ENCODE data around the gene OR51E2. TPM values are rescaled to one million over a fixed set of nuclear protein-coding genes. Genes with fewer than 3 reads are reported as not detected.
A peak's percentile ranks its signal among the peaks of the same experiment; 100 is the strongest.

Gene OR51E2
- total RNA-seq, 2 donors from 2014 or later = not detected

DNA sequence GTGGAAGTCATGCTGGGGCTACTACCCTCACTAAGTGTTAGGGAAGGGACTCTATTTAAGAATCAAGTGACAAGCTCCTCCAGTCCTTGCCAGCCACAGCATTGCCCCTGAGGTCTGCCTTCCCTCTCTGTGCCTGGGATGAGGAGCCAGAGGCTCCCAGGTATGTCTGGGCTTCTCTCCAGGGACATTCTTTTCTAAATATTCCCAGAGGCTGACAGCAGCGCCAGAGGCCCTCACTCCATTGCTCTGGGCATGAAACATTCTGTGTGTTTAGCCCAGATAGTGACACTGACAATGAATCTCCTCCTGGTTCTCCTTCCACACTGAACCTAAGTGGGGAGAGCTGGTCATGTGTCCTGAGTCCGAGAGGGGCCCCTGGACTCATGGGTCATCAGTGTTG is 51.7 kb downstream of the OR51E2 start:
- DNase-seq (ENCODE audit: low spot score) = no peak
- H3K27ac Mint-ChIP-seq = no peak overlapping the region
- H3K4me1 Mint-ChIP-seq (ENCODE audit: low read depth in 2 of 2) = no peaks in the 10 kb centered on the region
- no peaks in the 10 kb centered on the region for H3K9me3 Mint-ChIP-seq
- no peak for ATAC-seq
- H3K36me3 Mint-ChIP-seq = no peaks in the 10 kb centered on the region
- peaks cover 24 to 50% of the 10 kb centered on the region in 2 donors for H3K27me3 Mint-ChIP-seq
- H3K4me3 Mint-ChIP-seq = no peak overlapping the region

DNA sequence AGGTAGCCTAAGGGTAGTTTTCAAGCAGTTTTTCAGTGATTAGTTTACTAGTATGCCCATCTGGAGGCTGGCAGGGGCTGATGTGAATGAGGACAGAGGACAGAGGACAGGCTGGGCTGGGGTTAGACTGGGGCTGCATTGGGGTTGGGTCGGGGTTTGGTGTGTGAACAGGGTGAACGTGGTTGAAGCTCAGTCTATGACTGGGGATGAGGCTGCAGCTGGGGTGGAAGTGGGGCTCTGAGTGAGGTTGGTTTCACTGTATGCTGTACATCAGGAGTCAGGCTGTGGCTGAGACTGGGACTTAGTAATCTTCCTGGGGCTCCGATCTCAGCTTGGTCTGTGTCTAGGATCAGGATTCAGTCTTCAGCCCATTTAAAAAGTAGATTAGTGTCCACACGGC is 53.4 kb downstream of the OR51E2 start:
- Mint-ChIP-seq H3K4me1 (ENCODE audit: low read depth in 2 of 2) (no peaks in the 10 kb centered on the region), H3K4me3 (no peak overlapping the region), H3K9me3 (no peaks in the 10 kb centered on the region), H3K36me3 (no peaks in the 10 kb centered on the region), H3K27ac (no peak overlapping the region), H3K27me3 (peaks cover 23 to 43% of the 10 kb centered on the region in 2 donors)
- DNase-seq (ENCODE audit: low spot score) (no peak), ATAC-seq (peak in 1 of 2 donors; percentile 53)

- peak in 1 of 2 donors; percentile 16 for ATAC-seq
- peaks cover 20 to 38% of the 10 kb centered on the region in 2 donors for H3K27me3 Mint-ChIP-seq
These were observed 54.0 kb downstream of the OR51E2 start, which contains the start of gene OR51E1 for GRCh38 chr11:4643682-4644081. OR51E1 (plus strand) TSS chr11:4643982; CDS start chr11:4652527, 8,545 bp downstream.

GRCh38 chr11:4643076-4643475 is 54.6 kb downstream of the OR51E2 start:
- H3K4me3 Mint-ChIP-seq = no peak overlapping the region
- H3K9me3 Mint-ChIP-seq = no peaks in the 10 kb centered on the region
- H3K36me3 Mint-ChIP-seq = no peaks in the 10 kb centered on the region
- no peak for DNase-seq (ENCODE audit: low spot score)
- no peak overlapping the region for H3K27ac Mint-ChIP-seq
- no peaks in the 10 kb centered on the region for H3K4me1 Mint-ChIP-seq (ENCODE audit: low read depth in 2 of 2)
- H3K27me3 Mint-ChIP-seq = peaks cover 20 to 38% of the 10 kb centered on the region in 2 donors
- no peak for ATAC-seq

More at GRCh38 chr11:4643682-4644081, 54.0 kb downstream of the OR51E2 start, which contains the start of gene OR51E1:
- Mint-ChIP-seq H3K4me1 (ENCODE audit: low read depth in 2 of 2) (no peaks in the 10 kb centered on the region), H3K9me3 (no peaks in the 10 kb centered on the region), H3K36me3 (no peaks in the 10 kb centered on the region), H3K27ac (no peak within 1 kb of the TSS), H3K4me3 (no peak within 1 kb of the TSS)
- no peak for DNase-seq (ENCODE audit: low spot score)

DNA sequence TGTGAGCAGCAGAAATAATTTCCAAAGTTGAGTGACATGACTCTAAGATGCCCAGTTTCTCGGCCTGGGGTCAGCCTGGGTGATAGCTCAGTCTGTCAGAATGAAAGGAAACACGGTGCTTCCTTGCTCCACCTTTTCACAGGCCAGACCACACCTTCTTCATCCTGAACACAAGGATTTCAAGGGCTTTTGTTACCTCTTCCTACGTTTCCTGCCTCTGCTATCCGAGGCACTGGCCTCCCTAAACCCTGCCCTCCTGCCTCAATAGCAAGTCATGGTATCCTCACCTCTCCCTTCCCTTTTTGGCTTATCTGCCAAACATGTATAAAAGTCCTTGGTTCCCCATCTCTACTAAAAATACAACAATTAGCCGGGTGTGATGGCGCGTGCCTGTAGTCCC is 55.6 kb downstream of the OR51E2 start:
- DNase-seq (ENCODE audit: low spot score) (no peak), ATAC-seq (no peak)
- no peak overlapping the region for H3K27ac Mint-ChIP-seq
- H3K27me3 Mint-ChIP-seq = peaks cover 20 to 38% of the 10 kb centered on the region in 2 donors
- no peaks in the 10 kb centered on the region for H3K36me3 Mint-ChIP-seq
- no peaks in the 10 kb centered on the region for H3K9me3 Mint-ChIP-seq
- no peaks in the 10 kb centered on the region for H3K4me1 Mint-ChIP-seq (ENCODE audit: low read depth in 2 of 2)
- no peak overlapping the region for H3K4me3 Mint-ChIP-seq

- Mint-ChIP-seq H3K9me3 (no peaks in the 10 kb centered on the region), H3K36me3 (no peaks in the 10 kb centered on the region), H3K27ac (no peak overlapping the region), H3K4me3 (no peak overlapping the region), H3K4me1 (ENCODE audit: low read depth in 2 of 2) (no peaks in the 10 kb centered on the region), H3K27me3 (peaks cover 20 to 38% of the 10 kb centered on the region in 2 donors)
- DNase-seq (ENCODE audit: low spot score) (no peak), ATAC-seq (no peak)
These were observed 56.2 kb downstream of the OR51E2 start for GRCh38 chr11:4641501-4641900.

DNA sequence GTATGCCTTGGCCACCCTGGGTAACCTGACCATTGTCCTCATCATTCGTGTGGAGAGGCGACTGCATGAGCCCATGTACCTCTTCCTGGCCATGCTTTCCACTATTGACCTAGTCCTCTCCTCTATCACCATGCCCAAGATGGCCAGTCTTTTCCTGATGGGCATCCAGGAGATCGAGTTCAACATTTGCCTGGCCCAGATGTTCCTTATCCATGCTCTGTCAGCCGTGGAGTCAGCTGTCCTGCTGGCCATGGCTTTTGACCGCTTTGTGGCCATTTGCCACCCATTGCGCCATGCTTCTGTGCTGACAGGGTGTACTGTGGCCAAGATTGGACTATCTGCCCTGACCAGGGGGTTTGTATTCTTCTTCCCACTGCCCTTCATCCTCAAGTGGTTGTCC is 57.7 kb downstream of the OR51E2 start:
- H3K4me3 Mint-ChIP-seq = no peak overlapping the region
- no peaks in the 10 kb centered on the region for H3K36me3 Mint-ChIP-seq
- H3K4me1 Mint-ChIP-seq (ENCODE audit: low read depth in 2 of 2) = no peaks in the 10 kb centered on the region
- DNase-seq (ENCODE audit: low spot score) = no peak
- H3K9me3 Mint-ChIP-seq = no peaks in the 10 kb centered on the region
- no peak overlapping the region for H3K27ac Mint-ChIP-seq
- H3K27me3 Mint-ChIP-seq = peaks cover 19 to 32% of the 10 kb centered on the region in 2 donors
- ATAC-seq = no peak

GRCh38 chr11:4637662-4638047 is 60.0 kb downstream of the OR51E2 start:
- no peak for ATAC-seq
- no peaks in the 10 kb centered on the region for H3K9me3 Mint-ChIP-seq
- no peak for DNase-seq (ENCODE audit: low spot score)
- H3K4me3 Mint-ChIP-seq = no peak overlapping the region
- no peak overlapping the region for H3K27ac Mint-ChIP-seq
- no peaks in the 10 kb centered on the region for H3K36me3 Mint-ChIP-seq
- peaks cover 12 to 16% of the 10 kb centered on the region in 2 donors for H3K27me3 Mint-ChIP-seq
- no peaks in the 10 kb centered on the region for H3K4me1 Mint-ChIP-seq (ENCODE audit: low read depth in 2 of 2)

DNA sequence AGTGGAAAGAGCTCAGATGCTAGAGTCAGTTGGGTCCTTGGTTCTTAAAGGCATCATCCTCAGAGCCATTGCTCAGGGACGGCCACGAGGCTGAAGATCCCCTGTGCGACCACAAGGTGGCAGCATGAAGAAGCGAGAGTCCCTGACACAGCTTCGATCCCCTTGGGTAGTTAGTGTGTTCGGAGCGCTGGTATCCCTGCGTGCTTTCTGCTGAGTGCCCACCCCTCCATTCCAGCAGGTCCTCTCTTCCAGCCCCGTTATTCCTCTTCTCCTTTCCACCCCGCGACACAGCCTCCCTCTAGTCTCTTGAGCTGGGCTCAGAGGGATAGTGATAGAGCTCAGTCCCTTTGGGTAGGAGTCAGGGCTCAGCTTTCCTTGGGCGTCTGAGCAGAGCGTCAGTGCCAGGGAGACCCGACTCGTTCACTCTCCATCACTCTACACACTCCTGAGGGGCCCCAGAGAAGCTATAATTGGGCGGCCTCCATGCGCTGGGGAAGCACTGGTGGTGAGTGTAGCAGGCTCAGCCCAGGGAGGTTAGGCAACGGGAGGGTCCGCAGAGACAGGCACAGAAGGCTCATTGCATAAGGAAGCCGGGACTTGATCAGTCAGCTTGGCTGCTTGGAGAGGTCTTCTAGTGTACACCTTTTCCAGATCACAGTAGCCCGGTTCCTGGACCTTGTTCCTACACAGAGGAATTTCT is 60.5 kb downstream of the OR51E2 start, which contains the start of gene OR51D1:
Gene OR51D1, plus strand, starts transcription at position 516 of the 700 bp plus-strand sequence. CDS start 2,314 bp downstream, outside the sequence.
- Mint-ChIP-seq H3K4me3 (no peak within 1 kb of the TSS), H3K4me1 (ENCODE audit: low read depth in 2 of 2) (no peaks in the 10 kb centered on the region), H3K36me3 (no peaks in the 10 kb centered on the region), H3K27me3 (peaks cover 13 to 18% of the 10 kb centered on the region in 2 donors), H3K9me3 (no peaks in the 10 kb centered on the region), H3K27ac (no peak within 1 kb of the TSS)
- DNase-seq (ENCODE audit: low spot score) = peak; percentile 80
- ATAC-seq = peak; percentile 80 to 87

- H3K4me1 Mint-ChIP-seq (ENCODE audit: low read depth in 2 of 2) = no peaks in the 10 kb centered on the region
- H3K27ac Mint-ChIP-seq = no peak overlapping the region
- DNase-seq (ENCODE audit: low spot score) (no peak), ATAC-seq (no peak)
- peaks cover 7 to 18% of the 10 kb centered on the region in 2 donors for H3K27me3 Mint-ChIP-seq
- no peaks in the 10 kb centered on the region for H3K9me3 Mint-ChIP-seq
- no peak overlapping the region for H3K4me3 Mint-ChIP-seq
- H3K36me3 Mint-ChIP-seq = no peaks in the 10 kb centered on the region
These were observed 61.5 kb downstream of the OR51E2 start for GRCh38 chr11:4636136-4636535.

Other genes with a start within 250 kb of the OR51E2 start
- not detected for gene OR52K2, start 248.6 kb downstream of the OR51E2 start, total RNA-seq
- gene OR52K1, start 215.2 kb downstream of the OR51E2 start, total RNA-seq = not detected
- gene OR52M1, start 152.7 kb downstream of the OR51E2 start, total RNA-seq = not detected
- gene OR52I2, start 116.1 kb downstream of the OR51E2 start, total RNA-seq = not detected
- not detected for gene OR52I1, start 103.8 kb downstream of the OR51E2 start, total RNA-seq
- 10 to 100 TPM; 12.6 to 15.3 TPM for gene TRIM68, start 89.6 kb downstream of the OR51E2 start, total RNA-seq
- not detected for gene OR51D1, start 60.4 kb downstream of the OR51E2 start, total RNA-seq
- gene OR51E1, start 53.9 kb downstream of the OR51E2 start, total RNA-seq = not detected
- not detected for gene MMP26, start 6.9 kb upstream of the OR51E2 start, total RNA-seq
- gene OR51F1, start 72.1 kb upstream of the OR51E2 start, total RNA-seq = not detected
- gene OR52R1, start 106.5 kb upstream of the OR51E2 start, total RNA-seq = not detected
- gene OR51F2, start 123.5 kb upstream of the OR51E2 start, total RNA-seq = not detected
- gene OR51S1, start 151.4 kb upstream of the OR51E2 start, total RNA-seq = not detected
- not detected for gene OR51T1, start 184.0 kb upstream of the OR51E2 start, total RNA-seq
- not detected for gene OR51A7, start 205.9 kb upstream of the OR51E2 start, total RNA-seq
- not detected for gene OR51G2, start 221.5 kb upstream of the OR51E2 start, total RNA-seq
- not detected for gene OR51G1, start 226.5 kb upstream of the OR51E2 start, total RNA-seq
- not detected for gene OR51A4, start 249.8 kb upstream of the OR51E2 start, total RNA-seq